Posterior vena cava (tissue), 2 donors: Measurements from ENCODE around the gene CA11. TPM values are rescaled to one million over a fixed set of nuclear protein-coding genes. Genes with fewer than 3 reads are reported as not detected.
"Not testable (repeated sequence)": the region's sequence is repeated elsewhere in the genome, so short reads cannot be mapped to it uniquely, and the experiment has no call there.

Source experiments
- DNase-seq: peaks from one replicate; pipeline ENCODE4 v3.0.0-alpha.2; 2020; ENCODE audit warnings: low spot score
- intact Hi-C, 2 donors: fragments of 100-400 bp; cut with DNase I; formaldehyde crosslinking; loops; one replicate each; pipeline versions ENCODE4 v1.14.1 to v1.14.2; 2022 to 2023
- total RNA-seq, 2 donors: library from RNA; stranded (reverse); fragmentation: NEBNext Ultra II Directional; extraction: Animal tissue kit (Norgen Biotek cat#: 25700); gene quantifications; one replicate each; pipeline ENCODE4 v1.2.1, GENCODE V29; 2021
- donor health status: DM: yes; HTN: yes; CAD: no.
- donor health status: DM: yes; HTN: yes; CAD: no.

The CA11 gene
- total RNA-seq, 2 donors from 2014 or later = 4.8 to 5.7 TPM

DNA sequence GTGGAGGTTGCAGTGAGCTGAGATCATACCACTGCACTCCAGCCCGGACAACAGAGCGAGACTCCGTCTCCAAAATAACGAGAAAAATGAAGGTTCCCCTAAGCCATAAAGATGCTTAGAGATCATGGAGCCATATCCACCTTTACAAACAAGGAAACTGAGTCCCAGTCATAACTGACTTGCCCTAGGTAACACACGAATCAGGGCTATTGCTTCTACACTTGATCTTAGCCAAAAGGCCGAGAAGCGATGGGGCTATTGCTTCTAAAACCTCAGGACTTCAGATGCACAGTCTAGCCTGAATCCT lies 12.0 kb downstream of the CA11 start:
- DNase-seq = no peak
- intact Hi-C loops = no loop called here

DNA sequence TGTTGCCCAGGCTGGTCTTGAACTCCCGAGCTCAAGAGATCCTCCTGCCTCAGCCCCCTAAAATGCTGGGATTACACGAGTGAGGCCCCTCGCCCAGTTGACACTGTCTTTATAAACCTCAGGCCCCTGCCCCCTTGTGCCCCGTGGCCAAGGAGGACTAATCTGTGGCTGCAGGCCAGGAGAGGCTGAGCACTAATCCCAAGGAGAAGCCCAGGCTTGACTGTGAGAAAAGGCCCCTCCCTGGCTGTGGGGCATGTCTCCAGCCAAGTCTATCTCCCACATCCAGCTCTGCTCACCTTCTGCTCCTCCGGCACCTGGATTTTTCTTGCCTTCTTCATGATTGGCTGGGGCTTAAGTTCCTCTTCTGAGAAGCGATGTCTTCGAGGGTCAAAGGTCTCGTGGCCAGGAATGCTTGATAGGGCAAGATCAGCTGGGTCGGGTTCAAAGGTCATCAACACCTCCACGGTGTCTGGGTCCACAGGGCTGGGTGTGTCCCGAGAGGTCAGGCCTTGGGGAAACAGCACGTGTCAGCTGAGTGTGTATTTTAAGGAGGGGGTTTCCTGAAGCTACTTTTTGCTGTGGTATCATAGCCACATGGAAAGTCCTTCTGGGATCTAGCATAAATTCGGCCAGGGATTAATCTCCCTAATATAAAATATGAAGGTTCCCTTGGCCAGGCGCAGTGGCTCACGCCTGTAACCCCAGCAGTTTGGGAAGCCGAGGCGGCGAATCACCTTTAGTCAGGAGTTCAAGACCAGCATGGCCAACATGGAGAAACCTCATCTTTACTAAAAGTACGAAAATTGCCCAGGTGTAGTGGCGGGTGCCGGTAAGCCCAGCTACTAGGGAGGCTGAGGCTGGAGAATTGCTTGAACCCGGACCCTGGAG lies 12.6 kb downstream of the CA11 start:
- intact Hi-C loops = no loop called here
- no peak for DNase-seq

DNA sequence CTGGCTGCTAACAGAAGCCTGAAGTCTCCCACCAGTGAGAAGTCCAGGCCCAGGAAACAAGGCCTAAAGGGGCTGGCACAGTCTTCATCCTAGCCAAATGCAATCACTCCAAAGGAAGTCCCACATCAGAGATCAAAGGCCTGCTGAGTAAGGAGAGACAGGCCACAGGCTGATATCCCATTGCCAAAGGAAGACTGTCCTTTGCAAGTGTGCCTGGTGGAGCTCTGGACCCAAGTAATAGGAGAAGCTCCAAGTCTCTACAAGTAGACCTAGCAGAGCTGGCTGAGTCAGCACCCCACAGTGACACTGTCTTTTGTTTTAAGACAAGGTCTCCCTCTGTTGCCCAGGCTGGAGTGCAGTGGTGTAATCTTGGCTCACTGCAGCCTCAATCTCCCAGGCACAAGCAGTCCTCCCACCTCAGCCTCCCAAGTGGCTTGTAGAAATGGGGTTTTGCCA lies 13.3 kb downstream of the CA11 start:
- intact Hi-C loops = no loop called here
- DNase-seq = no peak

DNA sequence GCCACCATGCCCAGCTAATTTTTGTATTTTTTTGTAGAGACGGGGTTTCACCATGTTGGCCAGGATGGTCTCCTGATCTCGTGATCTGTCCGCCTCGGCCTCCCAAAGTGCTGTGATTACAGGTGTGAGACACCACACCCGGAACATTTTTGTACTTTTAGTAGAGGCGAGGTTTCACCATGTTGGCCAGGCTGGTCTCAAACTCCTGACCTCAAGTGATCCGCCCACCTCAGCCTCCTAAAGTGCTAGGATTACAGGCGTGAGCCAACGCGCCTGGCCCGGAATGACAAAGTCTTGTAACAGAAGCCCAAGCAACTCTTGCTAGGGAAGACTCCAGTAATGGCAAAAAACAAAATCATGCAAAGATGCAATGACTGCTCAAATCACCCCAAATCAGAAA lies 13.7 kb downstream of the CA11 start:
- intact Hi-C loops, DNase-seq: not testable (repeated sequence)

DNA sequence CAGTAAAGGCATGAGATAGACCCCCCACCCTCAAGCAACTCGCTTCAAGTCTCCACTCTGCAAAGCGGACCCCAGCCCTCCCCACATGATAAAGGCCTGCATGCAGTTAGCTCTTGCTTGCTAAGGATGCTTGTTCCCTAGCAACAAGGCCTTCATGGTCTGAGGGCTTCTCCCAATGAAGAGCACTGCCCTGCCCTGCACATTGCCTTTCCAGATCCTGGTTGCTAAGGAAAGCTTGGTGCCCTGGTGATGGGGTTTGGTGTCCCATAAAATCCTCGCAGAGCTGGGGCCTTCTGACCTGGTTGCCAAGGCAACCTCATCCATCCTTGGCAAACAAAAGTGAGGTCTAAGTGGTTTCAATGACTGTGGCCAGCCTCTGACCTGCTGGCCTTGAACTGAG lies 14.8 kb downstream of the CA11 start:
- no peak for DNase-seq
- intact Hi-C loops = no loop called here

DNA sequence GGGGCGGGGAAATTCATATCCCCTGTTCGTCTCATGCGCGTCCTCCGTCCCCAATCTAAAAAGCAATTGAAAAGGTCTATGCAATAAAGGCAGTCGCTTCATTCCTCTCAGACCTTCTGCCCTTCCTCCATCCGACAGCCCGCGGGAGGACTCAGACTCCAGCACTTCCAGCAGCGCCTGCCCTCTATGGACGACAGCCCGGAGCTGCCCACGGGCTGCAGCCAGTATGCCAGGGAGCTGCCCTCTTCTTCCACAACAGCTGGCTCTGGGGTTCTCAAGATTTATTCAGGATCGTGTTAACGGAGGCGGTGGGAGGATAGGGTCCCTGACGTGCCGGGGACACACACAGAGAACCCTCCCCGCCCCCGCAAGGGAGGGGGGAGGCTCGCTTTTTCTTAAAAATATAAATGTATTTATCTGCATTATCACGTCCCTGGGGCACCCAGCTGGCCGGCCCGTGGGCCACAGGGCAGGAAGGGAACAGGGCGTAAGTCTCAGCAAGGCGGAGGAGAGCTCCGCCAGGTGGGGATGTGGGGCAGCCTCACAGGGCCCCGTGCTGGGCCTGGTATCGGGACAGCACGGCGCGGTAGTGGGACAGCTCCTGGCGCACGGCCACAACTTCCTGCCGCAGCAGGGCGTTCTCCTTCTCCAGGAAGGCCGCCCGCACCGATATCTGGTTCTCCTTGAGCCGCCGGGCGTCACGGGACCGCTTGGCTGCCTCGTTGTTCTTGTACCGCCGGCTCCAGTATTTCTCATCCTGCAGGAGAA lies 15.5 kb downstream of the CA11 start:
- intact Hi-C loops = no loop called here
- DNase-seq = peak; percentile 90

DNA sequence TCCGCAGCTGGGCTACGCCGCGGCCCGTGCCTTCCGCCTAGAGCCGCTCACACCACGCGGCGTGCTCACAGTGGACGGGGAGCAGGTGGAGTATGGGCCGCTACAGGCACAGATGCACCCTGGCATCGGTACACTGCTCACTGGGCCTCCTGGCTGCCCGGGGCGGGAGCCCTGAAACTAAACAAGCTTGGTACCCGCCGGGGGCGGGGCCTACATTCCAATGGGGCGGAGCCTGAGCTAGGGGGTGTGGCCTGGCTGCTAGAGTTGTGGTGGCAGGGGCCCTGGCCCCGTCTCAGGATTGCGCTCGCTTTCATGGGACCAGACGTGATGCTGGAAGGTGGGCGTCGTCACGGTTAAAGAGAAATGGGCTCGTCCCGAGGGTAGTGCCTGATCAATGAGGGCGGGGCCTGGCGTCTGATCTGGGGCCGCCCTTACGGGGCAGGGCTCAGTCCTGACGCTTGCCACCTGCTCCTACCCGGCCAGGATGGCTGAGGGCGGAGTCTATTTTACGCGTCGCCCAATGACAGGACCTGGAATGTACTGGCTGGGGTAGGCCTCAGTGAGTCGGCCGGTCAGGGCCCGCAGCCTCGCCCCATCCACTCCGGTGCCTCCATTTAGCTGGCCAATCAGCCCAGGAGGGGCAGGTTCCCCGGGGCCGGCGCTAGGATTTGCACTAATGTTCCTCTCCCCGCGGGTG lies 16.2 kb downstream of the CA11 start:
- no peak for DNase-seq
- intact Hi-C loops = no loop called here

DNA sequence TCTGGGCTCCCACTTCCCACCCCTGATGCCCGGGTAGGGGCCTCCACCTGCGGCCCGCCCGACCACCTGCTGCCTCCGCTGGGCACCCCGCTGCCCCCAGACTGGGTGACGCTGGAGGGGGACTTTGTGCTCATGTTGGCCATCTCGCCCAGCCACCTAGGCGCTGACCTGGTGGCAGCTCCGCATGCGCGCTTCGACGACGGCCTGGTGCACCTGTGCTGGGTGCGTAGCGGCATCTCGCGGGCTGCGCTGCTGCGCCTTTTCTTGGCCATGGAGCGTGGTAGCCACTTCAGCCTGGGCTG lies 16.7 kb downstream of the CA11 start:
- intact Hi-C loops = no loop called here
- DNase-seq = no peak

DNA sequence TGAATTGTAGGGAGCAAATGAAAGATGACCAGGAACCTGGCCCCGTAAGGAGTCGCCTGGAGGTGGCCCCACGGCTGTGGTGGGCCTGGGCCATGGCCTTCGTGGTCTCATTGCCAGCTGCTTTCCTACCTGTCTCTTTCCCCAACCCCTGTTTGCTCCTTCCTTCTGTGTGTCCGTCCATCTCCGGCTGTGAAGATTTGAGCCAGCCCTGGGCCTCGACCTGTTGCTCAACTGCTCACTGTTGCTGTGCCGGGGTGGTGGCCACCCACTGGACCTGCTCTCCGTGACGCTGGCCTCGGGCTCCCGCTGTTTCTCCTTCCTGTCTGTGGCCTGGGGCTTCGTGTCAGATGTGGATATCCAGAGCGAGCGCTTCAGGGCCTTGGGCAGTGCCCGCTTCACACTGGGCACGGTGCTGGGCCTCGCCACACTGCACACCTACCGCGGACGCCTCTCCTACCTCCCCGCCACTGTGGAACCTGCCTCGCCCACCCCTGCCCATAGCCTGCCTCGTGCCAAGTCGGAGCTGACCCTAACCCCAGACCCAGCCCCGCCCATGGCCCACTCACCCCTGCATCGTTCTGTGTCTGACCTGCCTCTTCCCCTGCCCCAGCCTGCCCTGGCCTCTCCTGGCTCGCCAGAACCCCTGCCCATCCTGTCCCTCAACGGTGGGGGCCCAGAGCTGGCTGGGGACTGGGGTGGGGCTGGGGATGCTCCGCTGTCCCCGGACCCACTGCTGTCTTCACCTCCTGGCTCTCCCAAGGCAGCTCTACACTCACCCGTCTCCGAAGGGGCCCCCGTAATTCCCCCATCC lies 17.3 kb downstream of the CA11 start:
- DNase-seq = peak; percentile 83
- intact Hi-C loops = no loop called here

DNA sequence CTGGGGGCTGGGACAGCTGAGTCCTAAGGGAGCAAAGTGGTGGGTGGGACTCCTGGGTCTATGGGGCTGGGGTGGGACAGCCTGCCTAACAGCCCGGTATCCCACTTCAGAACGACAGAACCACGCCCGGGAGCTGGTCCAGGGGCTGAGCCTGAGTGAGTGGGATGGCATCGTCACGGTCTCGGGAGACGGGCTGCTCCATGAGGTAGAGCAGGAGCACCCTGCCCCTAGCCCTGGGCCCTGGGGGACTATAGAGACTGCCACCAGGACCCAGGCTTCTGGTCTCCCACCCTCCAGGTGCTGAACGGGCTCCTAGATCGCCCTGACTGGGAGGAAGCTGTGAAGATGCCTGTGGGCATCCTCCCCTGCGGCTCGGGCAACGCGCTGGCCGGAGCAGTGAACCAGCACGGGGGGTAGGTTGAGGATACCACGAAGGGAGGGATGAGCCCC lies 18.1 kb downstream of the CA11 start:
- intact Hi-C loops = no loop called here
- DNase-seq = peak; percentile 79

DNA sequence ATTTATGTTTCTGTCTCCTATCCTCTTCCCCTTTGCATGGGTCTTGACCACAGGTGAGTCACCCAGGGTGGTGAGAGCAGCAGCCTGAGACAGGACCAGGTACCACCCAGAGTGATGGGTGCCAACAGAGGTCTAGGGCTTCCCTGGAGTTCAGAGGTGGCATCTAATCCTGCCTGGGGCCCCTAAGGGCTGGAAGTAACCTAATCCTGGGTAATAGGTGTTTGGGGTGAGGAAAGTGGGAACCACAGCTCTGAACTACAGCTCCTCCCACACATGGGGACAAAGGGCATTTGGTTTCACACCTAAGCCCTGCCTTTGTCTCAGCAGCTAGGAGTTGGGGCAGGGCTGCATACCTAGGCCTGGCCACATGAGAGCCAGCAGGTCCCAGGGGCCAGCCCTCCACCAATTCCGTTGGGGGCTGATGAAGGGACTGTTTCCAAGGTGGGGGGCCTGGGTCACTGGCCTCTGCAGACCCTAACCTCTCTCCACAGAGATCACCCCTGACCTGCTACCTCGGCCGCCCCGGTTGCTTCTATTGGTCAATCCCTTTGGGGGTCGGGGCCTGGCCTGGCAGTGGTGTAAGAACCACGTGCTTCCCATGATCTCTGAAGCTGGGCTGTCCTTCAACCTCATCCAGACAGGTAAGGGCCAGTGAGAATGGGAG lies 18.7 kb downstream of the CA11 start:
- DNase-seq = peak; percentile 80

DNA sequence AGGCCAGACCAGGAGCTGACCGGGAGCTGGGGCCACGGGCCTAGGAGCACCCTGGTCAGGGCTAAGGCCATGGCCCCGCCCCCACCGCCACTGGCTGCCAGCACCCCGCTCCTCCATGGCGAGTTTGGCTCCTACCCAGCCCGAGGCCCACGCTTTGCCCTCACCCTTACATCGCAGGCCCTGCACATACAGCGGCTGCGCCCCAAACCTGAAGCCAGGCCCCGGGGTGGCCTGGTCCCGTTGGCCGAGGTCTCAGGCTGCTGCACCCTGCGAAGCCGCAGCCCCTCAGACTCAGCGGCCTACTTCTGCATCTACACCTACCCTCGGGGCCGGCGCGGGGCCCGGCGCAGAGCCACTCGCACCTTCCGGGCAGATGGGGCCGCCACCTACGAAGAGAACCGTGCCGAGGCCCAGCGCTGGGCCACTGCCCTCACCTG lies 20.1 kb downstream of the CA11 start:
- intact Hi-C loops = no loop called here
- peak; percentile 80 for DNase-seq

More for the DNA sequence above, 18.7 kb downstream of the CA11 start:
- intact Hi-C loops = no loop called here

DNA sequence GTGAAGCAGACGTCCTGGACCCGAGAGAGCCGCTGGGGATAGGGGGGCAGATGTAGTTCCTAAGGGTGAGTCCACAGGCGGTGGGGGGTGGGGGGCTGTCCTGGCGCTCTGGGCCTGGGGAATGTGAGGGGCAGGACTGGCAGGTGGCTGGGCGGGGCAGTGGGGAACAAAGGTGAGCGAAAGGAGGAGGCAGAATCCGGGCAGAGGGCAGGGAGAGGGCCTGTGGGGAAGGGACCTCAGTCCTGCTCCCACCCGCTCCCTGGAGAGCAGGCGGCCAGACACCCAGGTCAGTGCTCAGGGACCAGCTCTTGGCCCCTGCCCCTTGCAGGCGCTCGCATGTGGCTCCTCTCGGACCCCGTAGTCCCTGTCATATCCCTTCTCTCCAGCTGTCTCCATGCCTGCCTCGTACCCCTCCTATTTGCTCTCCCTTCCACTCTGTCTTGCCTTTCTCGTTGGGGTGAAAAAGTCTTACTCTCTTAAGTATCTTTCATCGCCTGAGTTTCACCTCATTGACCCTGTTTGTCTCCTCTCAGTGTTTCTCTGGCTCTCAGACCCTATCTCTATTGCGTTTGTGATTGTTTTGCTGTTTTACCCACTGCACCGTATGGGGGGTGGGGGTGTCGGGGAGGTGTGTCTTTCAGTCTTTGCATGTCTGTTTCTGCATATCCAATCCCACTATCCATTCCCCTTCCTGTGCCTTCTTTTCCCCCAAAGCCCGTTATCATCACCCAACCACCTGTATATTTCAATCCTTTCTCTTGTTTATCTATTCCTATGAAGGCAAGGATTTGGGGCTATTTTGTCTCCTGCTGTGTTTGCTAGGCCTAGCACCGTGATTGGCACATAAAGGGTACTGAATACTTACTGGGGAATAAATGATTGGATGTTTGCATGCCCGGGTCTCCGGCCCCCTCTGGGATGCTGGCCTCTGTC lies 20.9 kb downstream of the CA11 start:
- DNase-seq = no peak
- intact Hi-C loops = no loop called here

DNA sequence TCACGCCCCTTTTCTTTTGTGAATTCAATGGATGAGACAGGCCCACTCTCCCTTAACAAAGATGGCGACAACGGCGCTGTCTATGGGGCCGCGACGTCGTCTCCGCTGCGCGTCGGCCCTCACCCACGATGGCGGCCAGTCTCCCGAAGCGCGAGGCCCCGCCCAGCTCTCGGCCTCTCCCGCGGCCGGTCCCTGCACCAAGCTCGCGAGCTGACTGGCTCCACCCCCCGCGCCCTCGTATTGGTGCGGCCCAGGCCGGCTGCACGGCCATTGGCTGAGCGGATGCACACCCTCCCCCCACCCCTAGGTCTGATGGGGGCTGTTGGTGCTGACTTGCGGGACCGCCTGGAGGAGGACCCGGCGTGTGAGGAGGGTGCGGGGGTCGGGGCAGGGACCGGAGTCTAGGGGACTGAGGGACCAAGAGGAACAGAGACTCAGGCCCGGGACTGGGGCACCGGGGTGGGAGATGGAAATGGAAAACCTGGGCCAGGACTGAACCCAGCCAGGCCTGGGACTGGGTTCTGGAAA lies 21.9 kb downstream of the CA11 start:
- intact Hi-C loops = no loop called here
- peak; percentile 99 for DNase-seq

DNA sequence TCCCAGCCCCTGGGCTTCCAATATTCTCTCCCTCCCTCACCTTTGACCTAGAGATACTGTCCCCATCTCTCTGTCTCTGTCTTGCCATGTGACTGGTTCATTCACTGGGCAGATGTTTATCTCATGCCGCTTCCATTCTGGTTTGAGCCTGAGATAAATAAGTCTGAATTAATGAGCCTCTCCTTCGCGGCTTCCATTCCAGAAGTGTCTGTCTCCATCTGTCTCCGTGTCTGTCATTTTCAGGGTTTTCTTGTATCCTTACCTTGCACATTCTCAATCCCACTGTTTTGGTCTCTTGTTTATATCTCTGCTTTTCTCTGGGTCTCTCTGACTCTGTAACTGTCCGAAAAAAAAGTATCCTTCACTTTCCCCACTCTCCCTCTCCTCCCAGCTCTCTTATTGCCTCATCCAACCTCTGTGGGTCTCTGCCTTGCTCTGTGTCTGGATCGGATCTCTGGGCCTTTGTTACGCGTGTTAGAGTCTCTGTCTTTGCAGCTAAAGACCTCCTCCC lies 22.4 kb downstream of the CA11 start:
- intact Hi-C loops = no loop called here

DNA sequence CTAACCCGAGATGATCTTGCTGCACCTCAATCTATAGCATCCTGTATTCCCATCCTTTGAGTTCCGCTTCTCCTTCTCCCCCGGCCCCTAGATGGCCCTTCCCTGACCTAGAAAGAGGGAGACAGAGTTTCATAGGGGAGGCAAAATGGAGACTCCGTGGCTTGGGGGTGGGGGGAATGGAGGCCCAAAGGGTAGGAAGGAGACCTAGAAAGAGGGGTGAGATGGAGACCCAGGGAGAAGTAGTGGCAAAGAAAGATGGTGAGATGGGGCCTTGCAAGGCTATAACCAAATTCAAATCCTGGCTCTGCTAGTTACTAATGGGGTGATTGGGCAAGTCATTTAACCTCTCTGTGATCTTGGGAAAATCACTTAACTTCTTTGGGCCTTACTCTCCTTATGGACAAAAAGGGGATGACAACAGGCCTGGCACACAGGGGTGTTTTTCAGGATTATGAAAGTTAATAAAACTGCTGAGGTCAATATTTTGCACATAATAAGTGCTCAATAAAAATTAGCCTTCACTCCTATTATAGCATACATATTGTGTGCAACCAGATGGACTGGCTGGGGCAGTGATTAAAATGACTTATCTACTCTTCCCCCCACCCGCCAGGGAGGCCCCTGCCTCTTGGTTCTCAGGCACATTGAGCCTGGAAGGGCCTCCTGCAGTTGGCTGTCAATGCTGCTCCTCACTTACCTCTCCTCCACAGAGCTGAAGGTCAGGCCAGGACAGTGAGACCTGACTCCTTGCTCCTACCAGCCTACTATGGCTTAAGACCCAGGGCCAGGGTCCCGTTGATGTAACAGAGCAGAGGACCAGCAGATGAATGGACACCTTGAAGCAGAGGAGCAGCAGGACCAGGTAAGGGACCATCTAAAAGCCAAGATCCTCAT lies 26.0 kb downstream of the CA11 start:
- no peak for DNase-seq
- intact Hi-C loops = no loop called here

More for the DNA sequence above, 22.4 kb downstream of the CA11 start:
- no peak for DNase-seq
